ENCODE measurements around the gene PHLDB2.

Gene PHLDB2

DNA sequence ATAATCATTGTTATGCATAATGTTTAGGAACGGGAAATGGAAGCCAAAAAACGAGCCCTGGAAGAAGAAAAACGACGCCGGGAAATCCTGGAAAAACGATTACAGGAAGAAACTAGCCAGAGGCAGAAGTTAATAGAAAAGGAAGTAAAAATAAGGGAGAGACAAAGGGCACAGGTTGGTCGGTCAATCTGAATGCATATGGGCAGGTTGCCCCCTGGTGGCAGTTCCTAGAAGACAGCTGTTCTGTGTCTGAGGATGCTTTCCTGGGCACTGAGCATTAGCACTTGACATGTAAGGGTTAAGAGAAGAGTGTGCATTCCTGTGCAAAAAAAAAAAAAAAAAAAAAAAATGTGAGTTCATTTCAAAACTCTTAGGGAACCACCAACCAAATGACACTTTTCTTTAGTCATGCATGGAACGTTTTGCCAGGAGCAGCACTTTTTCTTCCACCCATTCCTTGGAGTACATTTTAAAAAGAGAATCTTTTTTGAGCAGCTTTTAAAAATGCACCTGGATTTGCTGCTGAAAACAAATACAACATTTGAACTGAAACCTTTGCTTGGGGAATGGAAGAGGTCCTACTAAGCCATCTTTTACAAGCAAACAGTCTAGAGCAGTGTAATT is 108.7 kb downstream of the PHLDB2 start:
- peak; percentile 89 for DNase-seq

DNA sequence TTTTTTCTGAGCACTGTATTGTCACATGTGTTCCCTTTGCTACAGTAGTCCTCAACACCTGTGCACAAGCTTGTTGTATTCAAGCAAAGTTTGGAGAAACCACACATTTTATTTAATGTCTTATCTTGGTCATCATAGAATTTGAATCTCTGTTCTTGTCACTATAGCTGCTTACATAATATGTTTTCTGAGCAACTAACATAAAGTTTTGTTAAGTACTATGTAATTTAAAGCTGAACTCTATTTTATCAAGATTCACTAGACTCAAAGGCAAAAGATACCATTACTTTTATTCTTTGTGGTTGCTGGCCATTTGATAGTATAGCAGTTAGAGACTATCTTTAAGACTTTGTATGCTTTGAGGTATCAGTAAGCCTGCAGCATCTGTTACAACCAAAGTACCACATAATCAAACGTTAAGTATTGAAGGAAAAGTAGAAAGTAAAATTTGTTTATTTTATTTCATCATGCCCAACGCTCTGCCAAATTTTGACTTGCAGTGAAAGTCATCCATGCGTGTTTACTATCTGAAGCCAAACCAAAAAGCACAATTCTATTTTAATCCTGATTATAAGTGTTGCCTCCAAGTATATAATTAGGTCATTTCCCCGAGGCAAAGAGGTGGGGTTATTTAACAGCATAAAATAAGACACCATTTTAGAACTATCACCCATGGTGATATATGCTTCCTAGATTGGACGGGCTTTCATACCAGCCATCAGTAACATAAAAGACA is 109.4 kb downstream of the PHLDB2 start:
- DNase-seq, result no peak

- no peak for DNase-seq
These were observed 111.3 kb downstream of the PHLDB2 start for GRCh38 chr3:111970376-111970775.

DNA sequence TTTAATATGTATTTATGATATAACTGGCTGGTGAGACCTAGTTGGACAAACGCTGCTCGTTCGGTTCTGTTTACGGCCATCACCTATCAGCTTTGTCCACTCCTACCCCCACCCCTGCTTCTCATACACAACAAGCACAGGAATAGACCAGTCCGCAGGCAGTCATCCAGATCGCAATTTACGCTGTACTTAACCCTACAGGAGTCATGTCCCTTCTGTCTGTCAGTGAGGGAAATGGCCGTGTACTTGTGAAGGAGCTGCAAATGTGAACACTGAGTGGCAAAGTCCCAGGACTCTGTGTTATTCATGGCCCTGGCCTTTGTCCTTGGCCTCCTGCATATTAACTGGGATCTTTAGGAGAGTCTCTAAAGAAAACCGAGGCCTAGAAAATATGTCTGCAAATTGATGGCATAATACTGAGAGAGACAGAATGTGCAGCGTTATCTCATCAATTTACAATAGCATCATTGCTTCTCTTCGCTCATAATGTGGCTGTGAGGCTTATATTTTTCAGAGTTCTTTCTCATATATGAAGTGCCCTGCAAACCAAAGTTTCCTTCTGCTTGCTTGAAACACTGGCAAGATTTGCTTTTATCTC is 112.6 kb downstream of the PHLDB2 start:
- no peak for DNase-seq

DNA sequence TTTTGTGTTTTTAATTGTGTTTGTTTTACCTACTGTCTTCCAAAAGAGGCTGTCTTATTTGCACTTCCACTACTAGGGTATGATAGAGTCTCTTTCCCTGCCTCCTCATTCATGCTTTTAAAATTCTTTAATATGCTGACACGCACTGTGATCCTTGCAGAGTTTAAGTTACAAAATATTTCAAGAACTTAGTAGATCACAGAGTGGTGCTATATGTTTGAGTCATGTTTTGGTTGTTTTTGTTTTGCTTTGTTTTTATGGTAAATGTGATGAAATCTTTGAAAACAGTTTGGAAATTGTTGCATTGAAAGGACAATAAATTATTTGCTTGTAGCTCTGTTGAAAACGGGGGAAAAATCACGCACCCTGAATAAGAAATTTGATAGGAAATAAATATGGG is 113.8 kb downstream of the PHLDB2 start:
- DNase-seq, result no peak

DNA sequence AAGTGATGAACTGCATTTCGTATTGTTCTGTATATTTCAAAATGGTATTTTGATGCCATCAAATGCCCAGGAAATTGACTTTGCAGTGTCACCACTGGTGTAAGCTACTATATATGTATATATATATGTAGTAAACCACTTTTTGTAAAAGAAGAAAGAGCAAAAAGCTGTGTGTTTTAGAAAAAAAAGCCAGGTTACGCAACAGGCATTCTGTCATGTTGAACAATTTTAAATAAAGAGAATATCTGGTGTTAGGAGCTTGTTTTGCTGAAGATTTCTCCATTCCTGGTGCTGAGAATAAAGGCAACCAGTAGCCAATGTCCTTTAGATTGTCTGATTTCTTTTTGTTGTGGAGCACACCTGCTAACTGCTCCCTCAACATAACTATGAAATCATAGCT is 116.1 kb downstream of the PHLDB2 start:
- no peak for DNase-seq

DNA sequence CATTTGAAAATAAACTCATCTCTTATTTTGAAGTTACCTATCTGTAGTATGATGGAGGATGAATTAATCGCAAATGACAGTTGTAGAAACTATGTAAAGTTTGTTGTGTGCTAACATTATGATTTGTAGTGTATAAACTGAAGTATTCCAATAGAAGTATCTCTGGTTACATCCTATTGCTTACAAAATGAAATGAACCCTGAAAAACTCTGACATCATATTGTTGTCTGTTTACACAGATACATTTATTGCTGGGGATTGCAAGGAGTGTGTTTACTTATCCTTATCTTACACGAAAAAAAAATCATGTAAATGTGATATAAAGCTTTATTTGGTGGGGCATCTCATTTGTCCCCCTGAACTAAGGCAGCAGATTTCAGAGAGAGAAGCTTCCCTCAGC is 117.2 kb downstream of the PHLDB2 start:
- DNase-seq, result no peak

- DNase-seq, result peak; percentile 98
These were observed 119.7 kb downstream of the PHLDB2 start, which contains the start of gene ABHD10 for GRCh38 chr3:111978583-111979433. Gene ABHD10, plus strand, starts transcription at chr3:111979026. Its CDS starts 36 bp downstream, at chr3:111979062.

DNA sequence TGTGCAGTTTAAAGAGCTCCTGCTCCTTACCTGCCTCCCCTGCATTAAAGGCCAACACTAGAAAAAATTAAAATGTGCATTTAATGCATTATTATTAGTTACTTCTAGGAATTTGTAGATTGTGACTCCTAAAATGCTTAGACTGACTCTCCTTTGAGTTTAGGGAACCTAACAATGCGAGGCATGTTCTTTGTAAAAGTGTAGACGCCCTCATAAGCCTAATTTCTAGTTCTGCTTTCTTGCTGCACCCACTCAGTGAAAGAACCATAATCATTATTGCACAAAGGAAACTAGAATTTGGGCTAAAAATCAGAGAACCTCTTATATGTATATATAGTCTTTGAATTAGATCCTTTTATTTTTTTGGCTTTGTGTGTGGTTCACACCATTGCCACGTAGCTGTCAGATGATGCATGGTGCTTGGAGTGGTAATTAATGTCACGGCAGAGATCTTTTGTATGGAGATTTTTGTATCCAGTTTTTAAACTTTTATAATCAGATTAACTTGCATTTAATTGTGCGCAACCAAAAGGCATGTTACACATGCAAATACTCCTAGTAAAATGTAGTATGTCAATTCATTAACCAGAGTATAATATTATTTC is 120.5 kb downstream of the PHLDB2 start:
- DNase-seq, result peak; percentile 16

DNA sequence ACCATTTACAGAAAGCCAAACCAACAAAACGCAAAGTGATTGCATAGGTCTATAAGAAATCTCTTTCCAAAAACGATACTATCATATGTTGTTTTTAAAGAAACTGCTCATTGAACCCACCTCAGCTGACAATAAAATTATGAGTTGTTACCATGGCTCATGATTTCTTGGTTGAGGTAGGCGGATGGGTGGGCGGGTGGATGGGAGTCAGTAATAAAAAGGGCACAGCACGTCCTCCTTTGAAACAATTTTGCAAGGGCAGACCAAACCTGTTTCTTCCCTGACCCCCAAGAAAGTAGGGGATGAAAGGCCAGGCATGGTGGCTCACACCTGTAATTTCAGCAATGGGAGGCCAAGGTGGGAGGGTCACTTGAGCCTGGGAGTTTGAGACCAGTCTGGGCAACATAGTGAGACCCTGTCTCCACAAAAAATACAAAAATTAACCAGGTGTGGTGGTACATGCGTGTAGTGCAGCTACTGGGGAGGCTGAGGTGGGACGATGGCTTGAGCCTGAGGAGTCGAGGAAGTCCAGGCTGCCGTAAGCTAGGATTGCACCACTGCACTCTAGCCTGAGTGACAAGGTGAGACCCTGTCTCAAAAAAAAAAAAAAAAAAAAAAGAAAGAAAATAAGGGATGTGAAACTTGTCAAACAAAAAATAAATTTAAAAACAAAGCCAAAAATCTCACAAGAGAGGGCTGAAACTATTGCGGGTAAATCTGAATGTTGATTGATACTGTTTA is 121.8 kb downstream of the PHLDB2 start:
- DNase-seq, result peak; percentile 53

GRCh38 chr3:111981457-111981763 is 122.3 kb downstream of the PHLDB2 start:
- DNase-seq, result no peak

- no peak for DNase-seq
These were observed 125.7 kb downstream of the PHLDB2 start for GRCh38 chr3:111984636-111985298.

DNA sequence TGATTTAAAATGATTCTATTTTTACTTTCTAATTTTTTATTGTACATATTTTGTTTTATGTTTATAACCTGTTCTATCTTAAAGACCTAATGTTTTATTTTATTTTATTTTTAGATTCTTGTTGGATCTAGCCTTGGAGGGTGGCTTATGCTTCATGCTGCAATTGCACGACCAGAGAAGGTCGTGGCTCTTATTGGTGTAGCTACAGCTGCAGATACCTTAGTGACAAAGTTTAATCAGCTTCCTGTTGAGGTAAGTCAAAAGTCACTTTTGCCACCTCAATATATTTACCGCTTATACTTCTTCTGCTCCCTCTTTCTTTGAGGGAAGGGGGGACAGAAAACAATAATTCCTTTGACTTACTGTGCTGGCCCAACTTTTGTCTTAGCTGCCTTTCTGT is 127.7 kb downstream of the PHLDB2 start:
- DNase-seq, result no peak

DNA sequence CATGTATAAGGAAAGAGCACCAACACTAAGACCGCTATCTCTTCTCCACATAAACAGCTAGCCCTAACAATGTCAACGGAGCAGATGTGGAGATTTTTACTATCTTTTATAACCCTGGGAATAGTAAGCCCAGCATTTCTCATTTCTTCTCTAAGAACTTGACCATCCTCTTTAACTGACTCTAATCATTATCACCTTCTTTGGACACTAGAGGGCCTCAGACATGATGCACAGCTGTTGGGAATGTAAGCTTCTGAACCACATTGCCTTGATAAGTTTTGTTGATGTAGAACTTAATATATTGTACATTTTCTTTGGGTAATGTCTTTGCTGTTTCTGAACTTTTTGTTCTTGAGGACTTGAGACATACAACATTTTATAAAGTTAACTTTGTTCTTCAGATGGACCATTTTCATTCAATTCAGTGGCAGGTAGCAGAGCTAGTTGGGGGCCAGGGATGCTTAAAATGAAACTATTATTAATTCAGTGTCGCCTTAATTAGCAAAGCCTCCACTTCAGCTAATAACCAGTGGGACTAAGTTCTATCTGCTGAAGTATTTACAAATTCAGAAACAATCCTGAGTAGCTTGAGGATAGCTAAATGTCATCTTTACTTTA is 130.1 kb downstream of the PHLDB2 start:
- no peak for DNase-seq

DNA sequence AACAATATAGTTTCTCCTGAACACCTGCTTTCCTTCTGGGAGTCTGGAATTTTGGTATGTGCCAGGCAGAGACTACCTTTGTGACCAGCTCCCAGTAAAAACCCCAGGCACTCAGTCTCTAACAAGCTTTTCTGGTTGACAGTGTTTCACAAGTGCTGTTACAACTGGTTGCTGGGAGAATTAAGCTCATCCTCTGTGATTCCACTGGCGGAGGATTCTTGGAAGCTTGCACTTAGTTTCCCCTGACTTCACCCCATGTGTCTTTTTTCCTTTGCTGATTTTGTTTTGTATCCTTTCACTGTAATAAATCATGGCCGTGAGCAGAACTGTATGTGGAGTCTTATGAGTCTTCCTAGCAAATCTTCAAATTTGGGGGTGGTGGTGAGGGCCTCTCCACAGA is 134.0 kb downstream of the PHLDB2 start:
- no peak for DNase-seq

GRCh38 chr3:111998636-111999483 is 139.8 kb downstream of the PHLDB2 start, which contains the start of gene TAGLN3:
Gene TAGLN3, plus strand, starts transcription at chr3:111998922. Its CDS starts 501 bp downstream, at chr3:111999423.
- peak; percentile 20 for DNase-seq

- DNase-seq, result no peak
These were observed 140.6 kb downstream of the PHLDB2 start for GRCh38 chr3:111999484-112000324.

GRCh38 chr3:112000367-112000771 is 141.3 kb downstream of the PHLDB2 start:
- no peak for DNase-seq

GRCh38 chr3:112000966-112001365 is 141.9 kb downstream of the PHLDB2 start:
- no peak for DNase-seq

Data from stimulated activated CD4-positive, alpha-beta T cell treated with anti-CD3 and anti-CD28 coated beads, Interleukin-15, amount 100 ng/mL, for 24 hours (primary cell).